Adrenal gland (tissue), 12 donors: ENCODE data around the gene ANKRD11. TPM values are rescaled to one million over a fixed set of nuclear protein-coding genes. Genes with fewer than 3 reads are reported as not detected.

ENCODE experiments used
- DNase-seq, 7 donors: peaks; one replicate each; pipeline ENCODE4 v3.0.0-alpha.2; 2019 to 2020
- H3K27ac ChIP-seq, 5 donors: fragments of 200-600 bp; sonication (generic) in 4 of 5; 1 replicate in 3 of 5; 2 replicates in 2 of 5; pipeline versions ENCODE4 v1.5.1 to v1.8.0; 2016 to 2020; ENCODE audit warnings: mild to moderate bottlenecking in 1 of 5
- H3K27me3 ChIP-seq: fragments of 200-600 bp; 2 replicates; pipeline ENCODE4 v1.8.0; 2021
- H3K36me3 ChIP-seq, 2 donors: fragments of 200-600 bp; replicated peaks in 1 of 2; 1 replicate in 1 of 2; 2 replicates in 1 of 2; pipeline versions ENCODE4 v1.5.1 to v1.8.0; 2018 to 2022
- H3K4me1 ChIP-seq, 2 donors: fragments of 200-600 bp; replicated peaks in 1 of 2; 1 replicate in 1 of 2; 2 replicates in 1 of 2; pipeline versions ENCODE4 v1.5.1 to v1.8.0; 2018 to 2021
- H3K4me3 ChIP-seq, 4 donors: fragments of 200-600 bp; sonication (generic) in 3 of 4; one replicate each; pipeline ENCODE4 v1.5.1; 2016 to 2018
- H3K9me3 ChIP-seq, 3 donors: fragments of 200-600 bp; sonication (generic) in 1 of 3; replicated peaks in 1 of 3; 1 replicate in 2 of 3; 2 replicates in 1 of 3; pipeline versions ENCODE4 v1.5.1 to v1.8.0; 2016 to 2021
- CTCF ChIP-seq, 6 experiments: fragments of 450-650 bp in 4 of 6; fragments of 200-600 bp in 2 of 6; sonication (generic) in 1 of 6; IDR thresholded peaks; 1 replicate in 5 of 6; 2 replicates in 1 of 6; pipeline versions ENCODE4 v1.5.1 to v1.8.0; 2016 to 2021; ENCODE audit warnings: antibody characterized with exemption in 6 of 6, mild to moderate bottlenecking in 2 of 6, moderate library complexity in 1 of 6
- POLR2A ChIP-seq, 2 donors: fragments of 450-650 bp; IDR thresholded peaks; one replicate each; pipeline ENCODE4 v1.6.1; 2017; ENCODE audit warnings: antibody characterized with exemption in 2 of 2, mild to moderate bottlenecking in 2 of 2, moderate library complexity in 1 of 2
- whole genome bisulfite sequencing, 4 donors: extraction: QIAGEN DNeasy Blood & Tissue Kit in 2 of 4; methylation state at CpG; one replicate each; pipeline versions ENCODE4 v1.1.5 to v1.1.7; 2013 to 2017; 5-methylcytosine and 5-hydroxymethylcytosine counted together
- intact Hi-C, 2 donors: fragments of 100-400 bp; cut with DNase I; formaldehyde crosslinking; loops; one replicate each; pipeline versions ENCODE4 v1.14.1 to v1.15.0; 2022 to 2023
- polyA plus RNA-seq, 3 donors: library from polyadenylated mRNA; stranded (reverse); fragments of 200-250 nt in 2 of 3; fragments of 350-450 nt in 1 of 3; fragmentation: Illumina TruSeq in 1 of 3; extraction: RNeasy Lipid Tissue Mini Kit (QIAGEN cat#74804) in 1 of 3; gene quantifications; one replicate each; pipeline ENCODE4 v1.2.3, GENCODE V29; 2013 to 2014
- total RNA-seq, 9 donors: library from RNA; depleted of rRNA in 4 of 9; stranded (reverse); fragments of >200 nt in 4 of 9; fragments of 120-200 nt in 1 of 9; fragmentation: NEBNext Ultra II Directional in 1 of 9; extraction: Animal tissue kit (Norgen Biotek cat#: 25700) in 1 of 9; gene quantifications; one replicate each; pipeline versions ENCODE4 v1.1.0 to v1.2.4, GENCODE V29; 2013 to 2023
- donor health status: healthy with polysubstance abuse.
- donor health status: Bipolar disorder and iron deficiency.
- donor health status: DM: yes; HTN: yes; CAD: no.
- donor health status: DM: no; HTN: no; CAD: no.
- donor health status: DM: no; HTN: no; CAD: no.
- donor health status: DM: yes; HTN: yes; CAD: no.

Gene ANKRD11
- total and polyA plus RNA-seq, 12 donors = 29.7 to 127 (median 80.1) TPM

- DNase-seq = no peak
- H3K27me3 ChIP-seq = no peaks in the 10 kb centered on the region
- H3K4me1 ChIP-seq = peaks cover 11 to 13% of the 10 kb centered on the region in 2 donors
- H3K4me3 ChIP-seq = peak overlapping the region in 1 of 4 donors; percentile 57
- no peaks in the 10 kb centered on the region for H3K9me3 ChIP-seq
- TF ChIP-seq CTCF (IDR thresholded peaks at IDR 0.05) (no peak), POLR2A (IDR thresholded peaks at IDR 0.05) (no peak)
- no peaks in the 10 kb centered on the region for H3K36me3 ChIP-seq
- H3K27ac ChIP-seq = peak overlapping the region in 1 of 5 donors; percentile 74
- intact Hi-C loops = no loop called here
- 79 to 86% (median 83%) methylated on average over 18 of the region's 18 CpGs for WGBS, 4 donors
Measured at GRCh38 chr16:89257757-89258465, 232.4 kb downstream of the ANKRD11 start.

GRCh38 chr16:89257281-89257731 lies 233.1 kb downstream of the ANKRD11 start:
- peak in 3 of 7 donors; percentile 34 to 42 (median 35) for DNase-seq
- H3K27ac ChIP-seq = peak overlapping the region in 2 of 5 donors; percentile 1 to 74
- TF ChIP-seq CTCF (IDR thresholded peaks at IDR 0.05) (no peak), POLR2A (IDR thresholded peaks at IDR 0.05) (no peak)
- intact Hi-C loops = no loop called here
- no peaks in the 10 kb centered on the region for H3K27me3 ChIP-seq
- H3K4me1 ChIP-seq = peaks cover 11 to 13% of the 10 kb centered on the region in 2 donors
- H3K4me3 ChIP-seq = peak overlapping the region in 1 of 4 donors; percentile 57
- no peaks in the 10 kb centered on the region for H3K9me3 ChIP-seq
- WGBS, 4 donors = 3 to 27% (median 6%) methylated on average over 4 to 44 of the region's 44 CpGs
- H3K36me3 ChIP-seq = no peaks in the 10 kb centered on the region

GRCh38 chr16:89256651-89257254 lies 233.6 kb downstream of the ANKRD11 start:
- Histone ChIP-seq H3K27me3 (no peaks in the 10 kb centered on the region), H3K27ac (peak overlapping the region in 2 of 5 donors; percentile 1 to 74), H3K36me3 (no peaks in the 10 kb centered on the region), H3K9me3 (no peaks in the 10 kb centered on the region), H3K4me1 (peaks cover 11 to 13% of the 10 kb centered on the region in 2 donors), H3K4me3 (peak overlapping the region in 1 of 4 donors; percentile 57)
- peak; percentile 66 to 87 (median 82) for DNase-seq
- 4 to 20% (median 11%) methylated on average over 9 to 57 of the region's 57 CpGs for WGBS, 4 donors
- intact Hi-C loops = no loop called here
- no peak for TF ChIP-seq CTCF (IDR thresholded peaks at IDR 0.05)
- TF ChIP-seq POLR2A (IDR thresholded peaks at IDR 0.05) = peak in 1 of 2 donors; percentile 49

- DNase-seq = no peak
- peaks cover 11 to 13% of the 10 kb centered on the region in 2 donors for H3K4me1 ChIP-seq
- no peak overlapping the region for H3K4me3 ChIP-seq
- TF ChIP-seq CTCF (IDR thresholded peaks at IDR 0.05) (no peak), POLR2A (IDR thresholded peaks at IDR 0.05) (no peak)
- H3K27me3 ChIP-seq = no peaks in the 10 kb centered on the region
- no peak overlapping the region for H3K27ac ChIP-seq
- intact Hi-C loops = no loop called here
- H3K36me3 ChIP-seq = no peaks in the 10 kb centered on the region
- 95 to 97% (median 95%) methylated on average over 10 of the region's 10 CpGs for WGBS, 4 donors
- H3K9me3 ChIP-seq = peaks cover 0 to 3% (median 0%) of the 10 kb centered on the region in 3 donors
Measured at GRCh38 chr16:89253548-89254287, 236.6 kb downstream of the ANKRD11 start.
